DND-41 (cell line): ENCODE measurements around the gene FTO.

Source experiments
- ATAC-seq: fragments of 200-7000 bp; cut with Tn5 transposase; 3 replicates; pipeline ENCODE4 v1.9.1; 2021; ENCODE audit warnings: low read depth; ENCODE audit not compliant: insufficient read depth
- DNase-seq: peaks from one replicate; pipeline ENCODE4 v3.0.0-alpha.2; 2020
- H2AFZ ChIP-seq: 2 replicates; pipeline ENCODE4 v1.6.0; 2012; ENCODE audit warnings: low read depth, low read length
- H3K27ac ChIP-seq: 2 replicates; pipeline ENCODE4 v1.5.1; 2012; ENCODE audit warnings: low read length, inconsistent platforms
- H3K27me3 ChIP-seq: fragments of 200-600 bp; sonication (generic); 2 replicates; pipeline ENCODE4 v1.6.0; 2012; ENCODE audit warnings: low read length, mild to moderate bottlenecking, inconsistent platforms; ENCODE audit not compliant: insufficient read depth, poor library complexity
- H3K36me3 ChIP-seq: 2 replicates; pipeline ENCODE4 v1.5.1; 2012; ENCODE audit warnings: low read length, inconsistent platforms; ENCODE audit not compliant: insufficient read depth
- H3K4me1 ChIP-seq: 2 replicates; pipeline ENCODE4 v1.5.1; 2012; ENCODE audit warnings: mild to moderate bottlenecking, low read length; ENCODE audit not compliant: insufficient read depth
- H3K4me2 ChIP-seq: 2 replicates; pipeline ENCODE4 v1.6.0; 2012; ENCODE audit warnings: mild to moderate bottlenecking, moderate library complexity, low read length, inconsistent platforms; ENCODE audit not compliant: insufficient read depth
- H3K4me3 ChIP-seq, 2 experiments: fragments of 200-600 bp in 1 of 2; shearing (Covaris generic) in 1 of 2; 2 replicates each; pipeline ENCODE4 v1.5.1; 2012 to 2016; ENCODE audit warnings: inconsistent platforms in 2 of 2, low read length in 2 of 2, mild to moderate bottlenecking in 2 of 2, low read depth in 1 of 2, moderate library complexity in 1 of 2
- H3K79me2 ChIP-seq: 2 replicates; pipeline ENCODE4 v1.6.0; 2012; ENCODE audit warnings: low read length, inconsistent platforms; ENCODE audit not compliant: insufficient read depth
- H3K9ac ChIP-seq: 2 replicates; pipeline ENCODE4 v1.6.0; 2012; ENCODE audit warnings: low read depth, mild to moderate bottlenecking, inconsistent platforms, low read length, moderate library complexity
- H3K9me3 ChIP-seq: 2 replicates; pipeline ENCODE4 v1.5.1; 2012; ENCODE audit warnings: low read length, moderate library complexity, mild to moderate bottlenecking, inconsistent platforms; ENCODE audit not compliant: insufficient read depth, severe bottlenecking
- H4K20me1 ChIP-seq: 2 replicates; pipeline ENCODE4 v1.6.0; 2012; ENCODE audit warnings: low read length; ENCODE audit not compliant: insufficient read depth
- EZH2 ChIP-seq: IDR thresholded peaks from 3 replicates; pipeline ENCODE4 v1.6.1; 2012; ENCODE audit warnings: borderline replicate concordance, low read depth, mild to moderate bottlenecking, moderate library complexity, low read length, inconsistent platforms; ENCODE audit not compliant: severe bottlenecking
- TF ChIP-seq, protein P1 (sequence below): IDR thresholded peaks from 2 replicates; pipeline ENCODE4 v1.5.1; 2012; ENCODE audit warnings: borderline replicate concordance, low read length, moderate library complexity, mild to moderate bottlenecking; ENCODE audit not compliant: poor library complexity, severe bottlenecking; ENCODE audit errors: extremely low read depth

The FTO gene

DNA sequence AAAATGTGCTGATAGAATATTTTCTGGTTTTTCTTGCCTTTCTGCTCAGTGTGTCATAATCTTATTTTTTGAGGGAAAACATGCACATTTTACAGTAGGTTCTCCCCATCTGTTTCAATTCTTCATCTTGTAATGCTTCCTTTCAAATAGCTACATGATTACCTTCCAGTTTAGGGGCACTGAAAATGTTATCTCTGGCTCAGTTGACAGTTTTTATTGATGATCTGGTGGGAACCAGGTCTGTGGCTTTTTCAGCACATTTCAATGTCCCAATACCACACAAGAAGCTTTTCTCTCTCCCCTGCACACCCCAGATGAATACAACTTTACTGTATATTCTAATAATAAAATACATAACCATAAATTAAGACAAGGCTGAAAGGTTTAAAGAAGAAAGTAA, 36.5 kb downstream of the FTO start:
- no peaks in the 10 kb centered on the region for H3K27me3 ChIP-seq
- peaks cover 77% of the 10 kb centered on the region for H3K79me2 ChIP-seq
- TF ChIP-seq, protein P1, sequence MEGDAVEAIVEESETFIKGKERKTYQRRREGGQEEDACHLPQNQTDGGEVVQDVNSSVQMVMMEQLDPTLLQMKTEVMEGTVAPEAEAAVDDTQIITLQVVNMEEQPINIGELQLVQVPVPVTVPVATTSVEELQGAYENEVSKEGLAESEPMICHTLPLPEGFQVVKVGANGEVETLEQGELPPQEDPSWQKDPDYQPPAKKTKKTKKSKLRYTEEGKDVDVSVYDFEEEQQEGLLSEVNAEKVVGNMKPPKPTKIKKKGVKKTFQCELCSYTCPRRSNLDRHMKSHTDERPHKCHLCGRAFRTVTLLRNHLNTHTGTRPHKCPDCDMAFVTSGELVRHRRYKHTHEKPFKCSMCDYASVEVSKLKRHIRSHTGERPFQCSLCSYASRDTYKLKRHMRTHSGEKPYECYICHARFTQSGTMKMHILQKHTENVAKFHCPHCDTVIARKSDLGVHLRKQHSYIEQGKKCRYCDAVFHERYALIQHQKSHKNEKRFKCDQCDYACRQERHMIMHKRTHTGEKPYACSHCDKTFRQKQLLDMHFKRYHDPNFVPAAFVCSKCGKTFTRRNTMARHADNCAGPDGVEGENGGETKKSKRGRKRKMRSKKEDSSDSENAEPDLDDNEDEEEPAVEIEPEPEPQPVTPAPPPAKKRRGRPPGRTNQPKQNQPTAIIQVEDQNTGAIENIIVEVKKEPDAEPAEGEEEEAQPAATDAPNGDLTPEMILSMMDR: no peak
- TF ChIP-seq EZH2: no peak

DNA sequence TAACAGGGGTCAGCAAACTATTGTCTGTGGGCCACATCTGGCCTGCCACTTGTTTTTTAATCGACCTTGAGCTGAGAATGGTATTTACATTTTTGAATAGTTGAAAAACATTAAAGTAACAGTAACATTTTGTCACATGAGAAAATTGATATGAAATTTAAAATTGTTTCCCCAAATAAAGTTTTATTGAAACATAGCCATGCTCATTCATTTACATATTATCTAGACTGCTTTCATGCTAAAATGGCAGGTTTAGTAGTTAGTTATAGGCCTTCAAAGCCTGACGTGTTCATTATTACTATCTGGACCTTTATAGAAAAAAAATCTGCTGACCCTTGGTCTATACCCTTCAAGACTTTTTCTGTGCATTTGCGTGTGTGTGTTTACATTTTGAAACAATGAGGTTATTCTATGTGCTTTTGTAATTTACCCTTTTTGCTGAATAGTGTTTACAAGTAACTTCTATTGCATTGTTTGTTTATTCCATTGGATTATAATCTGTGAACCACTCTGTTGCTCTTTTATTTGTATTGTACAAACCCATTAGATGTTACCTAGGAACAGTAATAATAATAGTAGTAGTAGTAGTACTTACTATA, 37.1 kb downstream of the FTO start:
- H3K79me2 ChIP-seq: peaks cover 77% of the 10 kb centered on the region
- H3K4me1 ChIP-seq: 0 out of 2 replicates have a peak, but pooled peaks cover 5% of the 10 kb centered on the region
- peaks cover 21% of the 10 kb centered on the region; the same call in 1 of the 2 replicates for H4K20me1 ChIP-seq

More for the DNA sequence above, 36.5 kb downstream of the FTO start:
- no peak overlapping the region for H3K4me2 ChIP-seq
- H3K9ac ChIP-seq: no peak overlapping the region
- H2AFZ ChIP-seq: no peak overlapping the region
- no peak for ATAC-seq
- no peaks in the 10 kb centered on the region for H3K9me3 ChIP-seq
- no peak for DNase-seq
- H4K20me1 ChIP-seq: peaks cover 21% of the 10 kb centered on the region; the same call in 1 of the 2 replicates
- no peak overlapping the region for H3K27ac ChIP-seq
- 0 out of 2 replicates have a peak, but pooled peaks cover 5% of the 10 kb centered on the region for H3K4me1 ChIP-seq
- H3K36me3 ChIP-seq: no peaks in the 10 kb centered on the region
- no peak overlapping the region for H3K4me3 ChIP-seq

DNA sequence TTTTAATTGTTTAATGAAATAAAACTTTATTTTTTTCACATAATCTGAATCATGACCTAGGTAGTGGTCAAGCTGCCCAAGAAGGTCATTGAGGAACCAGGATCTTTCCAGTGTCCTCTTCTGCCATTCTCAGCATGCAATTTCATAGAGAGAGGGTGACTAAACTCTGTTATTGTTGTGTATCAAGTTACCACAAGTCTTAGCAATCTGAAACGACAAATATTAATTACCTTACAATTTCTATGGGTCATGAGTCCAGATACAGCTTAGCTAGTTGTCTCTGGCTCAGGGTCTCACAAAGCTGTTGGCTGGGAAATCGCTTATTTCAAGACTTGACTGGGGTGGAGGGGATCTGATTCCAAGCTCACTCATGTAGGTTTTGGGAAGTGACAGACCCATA, 37.6 kb downstream of the FTO start:
- Histone ChIP-seq H4K20me1 (peaks cover 19% of the 10 kb centered on the region; the same call in 1 of the 2 replicates), H3K4me2 (no peak overlapping the region), H3K27ac (no peak overlapping the region), H3K9ac (no peak overlapping the region), H3K27me3 (no peaks in the 10 kb centered on the region), H3K4me1 (0 out of 2 replicates have a peak, but pooled peaks cover 5% of the 10 kb centered on the region), H3K4me3 (no peak overlapping the region), H3K9me3 (no peaks in the 10 kb centered on the region), H3K36me3 (no peaks in the 10 kb centered on the region), H3K79me2 (peaks cover 77% of the 10 kb centered on the region), H2AFZ (no peak overlapping the region)
- TF ChIP-seq, protein P1: no peak
- TF ChIP-seq EZH2: no peak
- ATAC-seq (no peak), DNase-seq (no peak)

More for the DNA sequence above, 37.1 kb downstream of the FTO start:
- Histone ChIP-seq H3K9ac (no peak overlapping the region), H3K27me3 (no peaks in the 10 kb centered on the region), H3K27ac (no peak overlapping the region), H3K4me2 (no peak overlapping the region), H3K4me3 (no peak overlapping the region), H2AFZ (no peak overlapping the region), H3K36me3 (no peaks in the 10 kb centered on the region), H3K9me3 (no peaks in the 10 kb centered on the region)
- ATAC-seq: no peak
- no peak for DNase-seq
- TF ChIP-seq, protein P1: no peak
